ENCODE results near the gene GCNT1.

GCNT1 gene

DNA sequence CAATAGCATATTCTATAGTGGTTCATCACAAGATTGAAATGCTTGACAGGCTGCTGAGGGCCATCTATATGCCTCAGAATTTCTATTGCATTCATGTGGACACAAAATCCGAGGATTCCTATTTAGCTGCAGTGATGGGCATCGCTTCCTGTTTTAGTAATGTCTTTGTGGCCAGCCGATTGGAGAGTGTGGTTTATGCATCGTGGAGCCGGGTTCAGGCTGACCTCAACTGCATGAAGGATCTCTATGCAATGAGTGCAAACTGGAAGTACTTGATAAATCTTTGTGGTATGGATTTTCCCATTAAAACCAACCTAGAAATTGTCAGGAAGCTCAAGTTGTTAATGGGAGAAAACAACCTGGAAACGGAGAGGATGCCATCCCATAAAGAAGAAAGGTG lies 43.8 kb downstream of the GCNT1 start:
- Histone ChIP-seq H2BK5ac (ENCODE audit: low read depth, low read length, poor library complexity, severe bottlenecking) (no peak overlapping the region), H3K79me1 (replicated peaks; ENCODE audit: low read length, poor library complexity, severe bottlenecking) (peaks cover 7% of the 10 kb centered on the region), H3K9me3 (ENCODE audit: control insufficient read depth, low read length) (no peaks in the 10 kb centered on the region), H3K4ac (ENCODE audit: low read depth in 1 of 2, low read length in 2 of 2) (no peak overlapping the region), H2BK120ac (ENCODE audit: low read depth, low read length) (no peak overlapping the region), H2BK12ac (ENCODE audit: low read length in 2 of 2) (no peak overlapping the region), H4K91ac (ENCODE audit: low read length) (no peak overlapping the region), H4K8ac (ENCODE audit: low read length) (no peak overlapping the region), H3K36me3 (ENCODE audit: control insufficient read depth in 1 of 2, insufficient read depth in 2 of 2, low read depth in 1 of 2, low read length in 2 of 2) (peaks cover 8 to 31% of the 10 kb centered on the region in 2 experiments), H2AFZ (ENCODE audit: low read depth, low read length) (no peak overlapping the region), H3K14ac (ENCODE audit: low read length in 2 of 2) (no peak overlapping the region), H3K9ac (ENCODE audit: low read length) (no peak overlapping the region), H3K27ac (ENCODE audit: low read length, poor library complexity, severe bottlenecking) (no peak overlapping the region), H3K4me2 (ENCODE audit: low read length, poor library complexity, severe bottlenecking) (no peak overlapping the region), H3K23ac (ENCODE audit: low read length in 2 of 2) (no peak overlapping the region), H2BK15ac (ENCODE audit: low read depth, poor library complexity, severe bottlenecking) (no peak overlapping the region), H2AK5ac (ENCODE audit: low read length, severe bottlenecking) (no peak overlapping the region), H3K4me1 (ENCODE audit: control insufficient read depth, insufficient read depth, low read depth, low read length) (no peaks in the 10 kb centered on the region), H3K4me3 (ENCODE audit: insufficient read depth in 1 of 2, low read depth in 1 of 2, low read length in 2 of 2) (no peak overlapping the region), H3K27me3 (ENCODE audit: control insufficient read depth in 1 of 2, insufficient read depth in 1 of 2, low read length in 2 of 2) (no peaks in the 10 kb centered on the region), H3K18ac (ENCODE audit: low read depth in 1 of 2, low read length in 2 of 2) (no peak overlapping the region)
- DNase-seq: no peak
- 89% methylated on average over 6 of the region's 6 CpGs for WGBS

DNA sequence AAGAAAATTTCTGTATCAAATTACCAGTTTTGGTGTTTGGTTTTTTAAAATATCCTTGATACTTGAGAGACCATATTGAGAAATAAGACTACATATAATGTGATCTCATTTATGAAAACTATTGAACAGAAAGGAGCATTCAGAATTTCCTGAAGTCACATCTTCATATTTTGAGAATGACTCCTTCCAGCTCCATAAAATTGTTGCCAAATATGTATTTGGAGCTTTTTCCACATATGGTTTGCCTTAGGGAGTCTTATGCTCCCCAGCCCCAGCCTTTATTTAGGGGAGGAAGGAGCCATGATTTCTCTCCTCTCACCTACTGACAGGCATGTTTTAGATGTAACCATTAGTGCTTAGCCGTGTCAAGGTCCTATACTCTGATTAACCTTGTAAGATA lies 51.1 kb downstream of the GCNT1 start:
- no peak for DNase-seq
- H3K4me3 ChIP-seq (ENCODE audit: insufficient read depth in 1 of 2, low read depth in 1 of 2, low read length in 2 of 2): no peak overlapping the region
- H3K18ac ChIP-seq (ENCODE audit: low read depth in 1 of 2, low read length in 2 of 2): no peak overlapping the region

GRCh38 chr9:76510446-76510845 lies 51.5 kb downstream of the GCNT1 start:
- Histone ChIP-seq H3K36me3 (ENCODE audit: control insufficient read depth in 1 of 2, insufficient read depth in 2 of 2, low read depth in 1 of 2, low read length in 2 of 2) (no peaks in the 10 kb centered on the region), H4K8ac (ENCODE audit: low read length) (no peak overlapping the region), H2BK120ac (ENCODE audit: low read depth, low read length) (no peak overlapping the region), H4K91ac (ENCODE audit: low read length) (no peak overlapping the region), H3K9ac (ENCODE audit: low read length) (no peak overlapping the region), H3K14ac (ENCODE audit: low read length in 2 of 2) (no peak overlapping the region), H3K79me1 (replicated peaks; ENCODE audit: low read length, poor library complexity, severe bottlenecking) (no peaks in the 10 kb centered on the region), H2AFZ (ENCODE audit: low read depth, low read length) (no peak overlapping the region), H3K27ac (ENCODE audit: low read length, poor library complexity, severe bottlenecking) (no peak overlapping the region), H3K9me3 (ENCODE audit: control insufficient read depth, low read length) (no peaks in the 10 kb centered on the region), H3K18ac (ENCODE audit: low read depth in 1 of 2, low read length in 2 of 2) (no peak overlapping the region), H3K23ac (ENCODE audit: low read length in 2 of 2) (no peak overlapping the region), H3K4ac (ENCODE audit: low read depth in 1 of 2, low read length in 2 of 2) (no peak overlapping the region), H3K4me3 (ENCODE audit: insufficient read depth in 1 of 2, low read depth in 1 of 2, low read length in 2 of 2) (no peak overlapping the region), H2AK5ac (ENCODE audit: low read length, severe bottlenecking) (no peak overlapping the region), H2BK15ac (ENCODE audit: low read depth, poor library complexity, severe bottlenecking) (no peak overlapping the region), H3K27me3 (ENCODE audit: control insufficient read depth in 1 of 2, insufficient read depth in 1 of 2, low read length in 2 of 2) (no peaks in the 10 kb centered on the region), H3K4me1 (ENCODE audit: control insufficient read depth, insufficient read depth, low read depth, low read length) (peaks cover 2% of the 10 kb centered on the region), H2BK5ac (ENCODE audit: low read depth, low read length, poor library complexity, severe bottlenecking) (no peak overlapping the region), H2BK12ac (ENCODE audit: low read length in 2 of 2) (no peak overlapping the region), H3K4me2 (ENCODE audit: low read length, poor library complexity, severe bottlenecking) (no peak overlapping the region)
- no peak for DNase-seq
- WGBS: 100% methylated on average over 2 of the region's 2 CpGs

More for the DNA sequence above, 51.1 kb downstream of the GCNT1 start:
- no peaks in the 10 kb centered on the region for H3K36me3 ChIP-seq (ENCODE audit: control insufficient read depth in 1 of 2, insufficient read depth in 2 of 2, low read depth in 1 of 2, low read length in 2 of 2)
- no peak overlapping the region for H3K4ac ChIP-seq (ENCODE audit: low read depth in 1 of 2, low read length in 2 of 2)
- H3K79me1 ChIP-seq (replicated peaks; ENCODE audit: low read length, poor library complexity, severe bottlenecking): no peaks in the 10 kb centered on the region
- peaks cover 2% of the 10 kb centered on the region for H3K4me1 ChIP-seq (ENCODE audit: control insufficient read depth, insufficient read depth, low read depth, low read length)
- H2BK120ac ChIP-seq (ENCODE audit: low read depth, low read length): no peak overlapping the region
- no peak overlapping the region for H3K4me2 ChIP-seq (ENCODE audit: low read length, poor library complexity, severe bottlenecking)
- no peak overlapping the region for H3K23ac ChIP-seq (ENCODE audit: low read length in 2 of 2)
- no peak overlapping the region for H2BK12ac ChIP-seq (ENCODE audit: low read length in 2 of 2)
- no peak overlapping the region for H3K27ac ChIP-seq (ENCODE audit: low read length, poor library complexity, severe bottlenecking)
- no peak overlapping the region for H2BK5ac ChIP-seq (ENCODE audit: low read depth, low read length, poor library complexity, severe bottlenecking)
- no peak overlapping the region for H4K91ac ChIP-seq (ENCODE audit: low read length)
- no peak overlapping the region for H4K8ac ChIP-seq (ENCODE audit: low read length)
- no peaks in the 10 kb centered on the region for H3K9me3 ChIP-seq (ENCODE audit: control insufficient read depth, low read length)
- no peaks in the 10 kb centered on the region for H3K27me3 ChIP-seq (ENCODE audit: control insufficient read depth in 1 of 2, insufficient read depth in 1 of 2, low read length in 2 of 2)
- H2AFZ ChIP-seq (ENCODE audit: low read depth, low read length): no peak overlapping the region
- H2AK5ac ChIP-seq (ENCODE audit: low read length, severe bottlenecking): no peak overlapping the region
- WGBS: 90% methylated on average over 1 of the region's 1 CpG
- no peak overlapping the region for H3K9ac ChIP-seq (ENCODE audit: low read length)
- no peak overlapping the region for H3K14ac ChIP-seq (ENCODE audit: low read length in 2 of 2)
- H2BK15ac ChIP-seq (ENCODE audit: low read depth, poor library complexity, severe bottlenecking): no peak overlapping the region

GRCh38 chr9:76512826-76513225 lies 53.8 kb downstream of the GCNT1 start:
- Histone ChIP-seq H3K4ac (ENCODE audit: low read depth in 1 of 2, low read length in 2 of 2) (no peak overlapping the region), H3K14ac (ENCODE audit: low read length in 2 of 2) (no peak overlapping the region), H2AK5ac (ENCODE audit: low read length, severe bottlenecking) (no peak overlapping the region), H3K23ac (ENCODE audit: low read length in 2 of 2) (no peak overlapping the region), H3K4me2 (ENCODE audit: low read length, poor library complexity, severe bottlenecking) (no peak overlapping the region), H3K9ac (ENCODE audit: low read length) (no peak overlapping the region), H3K79me1 (replicated peaks; ENCODE audit: low read length, poor library complexity, severe bottlenecking) (no peaks in the 10 kb centered on the region), H2AFZ (ENCODE audit: low read depth, low read length) (no peak overlapping the region), H2BK12ac (ENCODE audit: low read length in 2 of 2) (no peak overlapping the region), H3K27ac (ENCODE audit: low read length, poor library complexity, severe bottlenecking) (no peak overlapping the region), H2BK120ac (ENCODE audit: low read depth, low read length) (no peak overlapping the region), H4K91ac (ENCODE audit: low read length) (no peak overlapping the region), H3K27me3 (ENCODE audit: control insufficient read depth in 1 of 2, insufficient read depth in 1 of 2, low read length in 2 of 2) (peaks cover 0 to 9% of the 10 kb centered on the region in 2 experiments), H3K9me3 (ENCODE audit: control insufficient read depth, low read length) (no peaks in the 10 kb centered on the region), H2BK5ac (ENCODE audit: low read depth, low read length, poor library complexity, severe bottlenecking) (no peak overlapping the region), H3K4me3 (ENCODE audit: insufficient read depth in 1 of 2, low read depth in 1 of 2, low read length in 2 of 2) (no peak overlapping the region), H3K36me3 (ENCODE audit: control insufficient read depth in 1 of 2, insufficient read depth in 2 of 2, low read depth in 1 of 2, low read length in 2 of 2) (no peaks in the 10 kb centered on the region), H3K4me1 (ENCODE audit: control insufficient read depth, insufficient read depth, low read depth, low read length) (peaks cover 2% of the 10 kb centered on the region), H4K8ac (ENCODE audit: low read length) (no peak overlapping the region), H2BK15ac (ENCODE audit: low read depth, poor library complexity, severe bottlenecking) (no peak overlapping the region), H3K18ac (ENCODE audit: low read depth in 1 of 2, low read length in 2 of 2) (no peak overlapping the region)
- DNase-seq: peak; percentile 71
- 10% methylated on average over 1 of the region's 1 CpG for WGBS

Measured in mesenchymal stem cell (in vitro differentiated cells and primary cell).